ENCODE results near the gene LBHD2.

LBHD2 gene

DNA sequence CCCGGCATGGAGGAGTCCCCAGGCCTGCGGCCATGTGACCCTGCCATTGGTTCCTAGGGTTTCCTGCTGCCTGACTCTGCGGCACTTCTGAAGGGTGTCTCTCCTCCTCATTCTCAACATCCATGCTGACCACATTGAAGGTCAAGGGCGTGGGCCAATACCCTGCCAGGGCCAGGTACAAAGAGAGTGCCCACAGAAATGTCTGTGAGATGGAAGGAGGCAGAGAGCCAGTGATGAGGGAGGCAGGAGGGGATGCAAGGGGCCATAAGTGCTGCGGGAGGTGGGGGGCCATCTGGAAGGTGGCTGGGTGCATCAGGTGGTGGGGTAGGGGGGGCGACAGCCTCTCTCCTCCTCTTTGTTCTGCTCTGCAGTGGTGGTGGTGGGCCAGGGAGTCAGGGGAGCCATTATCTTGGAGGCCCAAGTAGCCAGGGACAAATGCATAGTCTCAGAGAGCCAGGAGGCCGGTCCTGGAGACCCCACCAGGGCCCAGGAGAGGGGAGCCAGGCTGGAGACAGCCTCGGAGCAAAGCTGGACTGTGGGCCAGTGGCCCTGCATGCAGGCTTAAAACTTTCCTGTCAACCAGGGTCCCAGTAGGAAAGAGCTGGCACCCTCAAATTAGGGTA, 13.6 kb upstream of the LBHD2 start:
- no peak for DNase-seq (ENCODE audit: low spot score)
- TF ChIP-seq, protein P1, sequence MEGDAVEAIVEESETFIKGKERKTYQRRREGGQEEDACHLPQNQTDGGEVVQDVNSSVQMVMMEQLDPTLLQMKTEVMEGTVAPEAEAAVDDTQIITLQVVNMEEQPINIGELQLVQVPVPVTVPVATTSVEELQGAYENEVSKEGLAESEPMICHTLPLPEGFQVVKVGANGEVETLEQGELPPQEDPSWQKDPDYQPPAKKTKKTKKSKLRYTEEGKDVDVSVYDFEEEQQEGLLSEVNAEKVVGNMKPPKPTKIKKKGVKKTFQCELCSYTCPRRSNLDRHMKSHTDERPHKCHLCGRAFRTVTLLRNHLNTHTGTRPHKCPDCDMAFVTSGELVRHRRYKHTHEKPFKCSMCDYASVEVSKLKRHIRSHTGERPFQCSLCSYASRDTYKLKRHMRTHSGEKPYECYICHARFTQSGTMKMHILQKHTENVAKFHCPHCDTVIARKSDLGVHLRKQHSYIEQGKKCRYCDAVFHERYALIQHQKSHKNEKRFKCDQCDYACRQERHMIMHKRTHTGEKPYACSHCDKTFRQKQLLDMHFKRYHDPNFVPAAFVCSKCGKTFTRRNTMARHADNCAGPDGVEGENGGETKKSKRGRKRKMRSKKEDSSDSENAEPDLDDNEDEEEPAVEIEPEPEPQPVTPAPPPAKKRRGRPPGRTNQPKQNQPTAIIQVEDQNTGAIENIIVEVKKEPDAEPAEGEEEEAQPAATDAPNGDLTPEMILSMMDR (IDR thresholded peaks at IDR 0.05; ENCODE audit: extremely low read depth, missing control alignments), result no peak

DNA sequence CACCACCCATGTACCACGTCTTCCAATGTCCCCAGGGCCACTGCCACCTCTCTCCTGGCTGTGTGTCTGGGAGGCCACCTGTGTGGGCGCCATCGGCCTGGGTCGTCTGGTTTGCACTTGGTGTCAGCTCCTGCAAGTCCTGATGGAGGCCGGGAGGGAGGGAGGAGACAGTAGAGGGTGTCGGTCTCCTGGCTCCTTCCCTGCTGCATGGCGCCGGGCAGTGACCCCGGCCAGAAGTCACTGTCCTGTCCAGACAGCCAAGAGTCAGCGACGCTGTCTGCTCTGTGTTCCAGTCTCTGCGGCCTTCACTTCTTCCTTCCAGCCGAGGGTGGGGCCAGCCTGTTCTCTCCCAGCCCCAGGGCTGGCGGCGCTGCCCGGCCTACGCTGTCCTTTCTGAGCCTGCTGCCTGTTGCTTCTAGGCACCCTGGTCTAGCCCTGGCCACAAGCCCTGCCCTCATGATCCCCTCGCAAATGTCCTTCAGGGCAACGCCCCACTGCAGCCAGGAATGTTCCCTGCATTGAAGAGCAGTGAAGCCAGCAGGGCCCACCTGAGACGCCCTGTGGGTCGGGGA, 13.0 kb upstream of the LBHD2 start:
- TF ChIP-seq, protein P1 (IDR thresholded peaks at IDR 0.05; ENCODE audit: extremely low read depth, missing control alignments), result no peak
- DNase-seq (ENCODE audit: low spot score), result no peak

DNA sequence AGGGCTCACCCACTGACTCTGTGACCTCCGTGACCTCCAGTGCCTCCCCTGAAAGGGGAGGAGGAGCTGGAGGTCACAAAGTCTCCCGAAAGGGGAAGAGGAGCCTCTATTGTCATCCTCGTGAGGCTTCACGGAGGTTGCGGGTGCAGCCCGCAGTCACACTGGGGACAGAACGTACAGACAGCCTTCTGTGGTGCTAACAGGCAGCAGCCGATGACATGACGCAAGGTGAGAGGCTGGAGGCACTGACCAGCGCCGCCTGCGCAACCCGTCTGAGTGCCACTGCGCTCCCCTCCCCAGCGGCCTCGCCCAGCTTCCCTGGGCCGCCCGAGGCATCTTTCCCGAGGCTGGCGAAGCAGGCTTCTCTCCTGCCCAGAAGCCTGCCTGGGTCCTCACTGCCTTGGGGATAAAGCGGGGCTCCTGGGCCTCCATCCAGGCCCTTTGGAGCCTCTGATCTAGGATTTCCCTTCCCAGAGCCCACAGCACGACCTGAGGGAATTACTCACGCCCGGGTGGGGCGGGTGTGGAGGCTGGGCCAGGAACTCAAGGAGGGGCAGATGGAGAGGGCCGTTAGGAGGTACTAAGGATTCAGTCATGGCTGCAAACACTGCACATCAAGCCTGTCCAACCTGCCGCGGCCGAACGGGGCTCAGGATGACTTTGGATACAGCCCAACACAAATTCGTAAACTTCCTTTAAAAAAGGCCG, 12.3 kb upstream of the LBHD2 start:
- TF ChIP-seq, protein P1 (IDR thresholded peaks at IDR 0.05; ENCODE audit: extremely low read depth, missing control alignments), result no peak
- DNase-seq (ENCODE audit: low spot score), result no peak

DNA sequence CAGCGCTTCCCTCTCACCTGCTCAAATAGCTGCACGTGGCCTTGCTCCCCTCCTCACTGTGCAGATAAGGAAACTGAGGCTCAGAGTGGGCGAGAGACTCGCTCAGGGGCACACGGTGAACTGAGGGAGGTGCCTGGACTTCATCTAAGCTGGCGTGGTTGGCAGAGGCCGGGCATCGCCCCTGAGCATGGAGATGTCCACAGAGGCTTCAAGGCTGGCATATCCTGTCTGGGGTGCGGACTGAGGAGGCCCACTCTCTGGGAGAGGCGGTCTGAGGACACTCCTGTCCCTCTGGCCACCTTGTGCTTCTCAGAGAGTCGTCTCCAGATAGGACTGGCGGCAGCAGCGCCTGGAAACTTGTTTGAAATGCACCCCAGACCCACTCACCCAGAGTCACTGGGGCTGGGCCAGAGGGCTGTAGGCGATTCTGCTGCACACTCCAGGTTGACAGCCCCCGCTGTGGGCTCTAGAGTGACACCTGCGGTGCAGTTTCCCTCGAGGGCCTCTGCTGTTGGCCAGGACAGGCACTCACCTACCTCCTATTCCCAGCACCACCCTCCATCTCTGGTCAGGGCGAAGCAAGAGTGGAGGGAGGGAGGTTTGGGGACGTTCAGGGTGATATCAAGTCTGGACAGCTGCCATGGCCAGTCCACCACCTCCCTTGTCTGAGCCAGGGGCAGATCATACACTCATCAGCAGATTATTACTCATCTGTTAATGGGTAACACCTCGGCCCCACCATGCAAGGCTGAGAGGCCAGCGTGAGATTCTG, 11.2 kb upstream of the LBHD2 start:
- no peak for DNase-seq (ENCODE audit: low spot score)
- TF ChIP-seq, protein P1 (IDR thresholded peaks at IDR 0.05; ENCODE audit: extremely low read depth, missing control alignments), result no peak

DNA sequence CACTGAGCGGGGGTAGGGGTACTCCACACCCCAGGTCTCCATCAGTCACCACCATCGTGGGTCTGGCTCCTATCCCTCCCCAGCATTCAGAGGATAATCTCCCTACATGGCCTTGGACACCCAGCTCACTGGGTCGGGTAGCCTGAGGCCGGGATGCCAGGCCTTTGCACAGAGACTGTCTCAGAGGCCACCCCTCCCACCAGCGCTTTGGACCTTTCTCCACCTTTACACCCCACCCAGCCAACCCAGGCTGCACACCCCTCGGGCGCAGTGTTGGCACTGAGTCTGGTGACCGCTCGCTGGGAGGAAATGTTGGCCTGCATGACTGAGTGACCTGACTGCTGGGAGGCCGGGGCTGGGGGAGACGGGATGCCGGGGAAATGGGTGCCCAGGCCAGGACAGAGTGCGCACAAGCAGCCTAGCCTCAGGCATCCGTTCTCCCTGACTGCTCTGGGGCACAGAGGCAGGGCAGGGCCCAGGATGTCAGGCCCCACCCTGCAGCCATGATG, 10.6 kb upstream of the LBHD2 start:
- no peak for DNase-seq (ENCODE audit: low spot score)
- TF ChIP-seq, protein P1 (IDR thresholded peaks at IDR 0.05; ENCODE audit: extremely low read depth, missing control alignments), result no peak

DNA sequence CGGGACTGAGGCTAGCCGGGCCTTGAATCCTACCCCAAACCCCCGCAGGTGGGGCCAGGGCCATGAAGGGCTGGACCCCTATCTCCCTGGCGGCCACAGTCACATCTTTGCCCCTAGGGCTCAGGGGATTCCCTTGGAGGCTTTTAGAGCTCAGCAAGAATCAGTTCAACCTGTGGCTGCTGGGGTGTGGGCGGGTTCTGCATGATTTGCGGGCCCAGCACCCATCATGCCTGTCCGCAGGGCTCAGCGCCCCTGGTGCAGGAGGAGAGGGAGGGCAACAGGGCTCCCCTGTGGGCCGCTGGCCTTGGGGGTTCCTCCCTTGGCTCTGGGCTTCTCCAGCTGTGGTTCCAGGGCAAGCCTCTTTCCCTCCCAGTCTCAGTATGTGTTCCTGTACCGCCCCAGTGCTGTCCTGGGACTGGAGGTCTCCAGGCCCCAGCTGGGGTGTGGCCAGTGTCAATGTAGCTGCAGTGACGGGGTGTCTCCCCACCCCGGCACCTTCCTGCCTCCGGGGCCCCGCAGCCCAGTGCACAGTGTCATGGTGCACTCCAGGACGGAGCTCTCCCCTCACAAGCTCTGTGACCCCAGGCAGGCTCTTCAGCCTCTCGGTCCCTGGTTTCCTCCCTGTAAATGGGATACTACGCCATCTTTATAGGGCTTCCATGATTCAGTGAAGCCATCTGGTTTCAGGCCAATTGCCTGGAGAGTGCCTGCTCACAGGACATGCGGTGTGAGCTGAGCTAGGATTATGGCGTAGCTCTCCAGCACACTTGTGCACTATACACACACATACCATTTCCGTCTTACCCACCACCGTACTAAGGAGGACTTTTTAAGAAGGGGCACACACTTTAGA, 9.9 kb upstream of the LBHD2 start:
- TF ChIP-seq, protein P1 (IDR thresholded peaks at IDR 0.05; ENCODE audit: extremely low read depth, missing control alignments), result no peak
- DNase-seq (ENCODE audit: low spot score), result peak; percentile 64
